Neuronal stem cell (in vitro differentiated cells): ENCODE results near the gene VMP1.

Source experiments
- DNase-seq: peaks from one replicate; pipeline ENCODE4 v3.0.0-alpha.2; 2013; ENCODE audit warnings: low spot score
- H2AFZ ChIP-seq: one replicate; pipeline ENCODE4 v1.6.1; 2013; ENCODE audit warnings: mild to moderate bottlenecking, low read length, inconsistent platforms
- H2AK5ac ChIP-seq: 2 replicates; pipeline ENCODE4 v1.6.1; 2013; ENCODE audit warnings: low read depth, mild to moderate bottlenecking, inconsistent platforms, low read length, moderate library complexity, mixed read lengths
- H2BK120ac ChIP-seq: 2 replicates; pipeline ENCODE4 v1.6.1; 2013; ENCODE audit warnings: low read depth, mild to moderate bottlenecking, inconsistent platforms, low read length, moderate library complexity, mixed read lengths
- H2BK12ac ChIP-seq: one replicate; pipeline ENCODE4 v1.6.1; 2013; ENCODE audit warnings: low read length, inconsistent platforms
- H2BK15ac ChIP-seq: 2 replicates; pipeline ENCODE4 v1.6.1; 2013; ENCODE audit warnings: mild to moderate bottlenecking, low read length, inconsistent platforms, mixed read lengths
- H2BK5ac ChIP-seq: one replicate; pipeline ENCODE4 v1.6.1; 2013; ENCODE audit warnings: inconsistent platforms, mild to moderate bottlenecking, low read length, moderate library complexity
- H3K14ac ChIP-seq: one replicate; pipeline ENCODE4 v1.6.1; 2013; ENCODE audit warnings: low read length, inconsistent platforms
- H3K18ac ChIP-seq: 2 replicates; pipeline ENCODE4 v1.6.1; 2013; ENCODE audit warnings: low read length, inconsistent platforms
- H3K23ac ChIP-seq: 2 replicates; pipeline ENCODE4 v1.6.1; 2013; ENCODE audit warnings: low read depth, mild to moderate bottlenecking, mixed read lengths, low read length, inconsistent platforms; ENCODE audit not compliant: poor library complexity
- H3K27ac ChIP-seq: replicated peaks from 3 replicates; pipeline ENCODE4 v1.5.1; 2013; ENCODE audit warnings: low read length, inconsistent platforms
- H3K27me3 ChIP-seq, 3 experiments: 2 replicates each; pipeline ENCODE4 v1.6.1; 2013; ENCODE audit warnings: low read length in 3 of 3, mild to moderate bottlenecking in 2 of 3, inconsistent platforms in 1 of 3, low read depth in 1 of 3, mixed read lengths in 1 of 3, moderate library complexity in 1 of 3; ENCODE audit not compliant: control insufficient read depth in 3 of 3, insufficient read depth in 3 of 3
- H3K36me3 ChIP-seq, 2 donors: replicated peaks in 1 of 2; 2 replicates each; pipeline ENCODE4 v1.6.1; 2013; ENCODE audit warnings: low read length in 2 of 2; ENCODE audit not compliant: control insufficient read depth in 2 of 2, insufficient read depth in 2 of 2
- H3K4ac ChIP-seq: 2 replicates; pipeline ENCODE4 v1.6.1; 2013; ENCODE audit warnings: inconsistent platforms, mild to moderate bottlenecking, low read length, moderate library complexity
- H3K4me1 ChIP-seq, 2 donors: 1 replicate in 1 of 2; 2 replicates in 1 of 2; pipeline ENCODE4 v1.6.1; 2013; ENCODE audit warnings: low read length in 2 of 2, low read depth in 1 of 2; ENCODE audit not compliant: control insufficient read depth in 2 of 2, insufficient read depth in 1 of 2
- H3K4me2 ChIP-seq: one replicate; pipeline ENCODE4 v1.6.1; 2013; ENCODE audit warnings: mild to moderate bottlenecking, low read length, inconsistent platforms; ENCODE audit not compliant: insufficient read depth, poor library complexity, severe bottlenecking
- H3K4me3 ChIP-seq, 2 donors: 2 replicates each; pipeline ENCODE4 v1.5.1; 2013; ENCODE audit warnings: low read length in 2 of 2, mild to moderate bottlenecking in 2 of 2, inconsistent platforms in 1 of 2, moderate library complexity in 1 of 2
- H3K79me1 ChIP-seq: one replicate; pipeline ENCODE4 v1.6.1; 2013; ENCODE audit warnings: low read depth, mild to moderate bottlenecking, inconsistent platforms, low read length, moderate library complexity
- H3K9ac ChIP-seq: one replicate; pipeline ENCODE4 v1.6.1; 2013; ENCODE audit warnings: mild to moderate bottlenecking, low read depth, low read length, inconsistent platforms; ENCODE audit not compliant: poor library complexity
- H3K9me3 ChIP-seq, 2 donors: replicated peaks in 1 of 2; 2 replicates each; pipeline versions ENCODE3 to v1.6.1; 2013; ENCODE audit warnings: low read length in 2 of 2, mild to moderate bottlenecking in 2 of 2, inconsistent platforms in 1 of 2, low read depth in 1 of 2, mixed read lengths in 1 of 2, moderate library complexity in 1 of 2; ENCODE audit not compliant: control insufficient read depth in 2 of 2, insufficient read depth in 1 of 2
- H4K8ac ChIP-seq: one replicate; pipeline ENCODE4 v1.6.1; 2013; ENCODE audit warnings: low read depth, mild to moderate bottlenecking, inconsistent platforms, low read length, moderate library complexity
- H4K91ac ChIP-seq: one replicate; pipeline ENCODE4 v1.6.1; 2013; ENCODE audit warnings: low read length, low read depth, mild to moderate bottlenecking, inconsistent platforms; ENCODE audit not compliant: poor library complexity
- WGBS, 2 donors: extraction: QIAGEN DNeasy Blood & Tissue Kit; methylation state at CpG; one replicate each; pipeline ENCODE4 v1.1.7; 2013; ENCODE audit warnings: missing lambda C conversion rate in 2 of 2, mixed read lengths in 1 of 2; ENCODE audit not compliant: insufficient read length in 2 of 2, insufficient replicate concordance in 1 of 2; ENCODE audit errors: extremely low coverage in 2 of 2; 5-methylcytosine and 5-hydroxymethylcytosine counted together

VMP1 gene

DNA sequence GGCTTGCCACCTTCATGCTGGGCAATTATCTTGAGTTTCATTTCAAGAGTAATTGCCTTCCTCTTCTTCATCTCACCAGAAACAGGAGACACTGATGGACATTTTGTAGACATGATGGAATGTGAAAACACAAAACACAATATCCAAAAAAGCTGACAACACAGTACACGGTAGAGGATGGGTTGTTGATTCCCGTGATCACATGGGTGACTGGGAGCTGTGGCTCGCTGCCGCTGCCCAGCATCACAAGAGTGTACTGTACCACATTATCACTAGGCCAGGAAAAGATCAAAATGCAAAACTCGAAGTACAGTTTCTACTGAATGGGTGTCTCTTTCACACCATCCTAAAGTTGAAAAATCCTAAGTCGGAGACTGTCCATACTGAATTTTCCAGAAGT is 7.7 kb upstream of the VMP1 start:
- DNase-seq = no peak
- WGBS, 2 donors = no CpG with 5 or more reads among the region's 6 CpGs

DNA sequence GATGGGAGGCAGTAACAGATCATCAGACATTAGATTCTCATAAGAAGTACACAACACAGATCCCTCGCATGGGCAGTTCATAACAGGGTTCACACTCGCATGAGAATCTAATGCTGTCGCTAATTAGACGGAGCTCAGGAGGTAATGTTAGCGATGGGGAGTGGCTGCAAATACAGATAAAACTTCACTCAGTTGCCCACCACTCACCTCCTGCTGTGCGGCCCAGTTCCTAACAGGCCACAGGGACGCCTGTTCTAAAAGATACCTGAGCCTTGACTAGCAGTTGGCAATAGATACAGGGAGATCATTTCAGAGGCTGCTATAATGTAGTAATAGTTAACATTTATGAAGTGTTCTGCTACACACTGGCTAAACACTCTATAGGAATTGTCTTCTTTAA is 5.2 kb upstream of the VMP1 start:
- H2BK120ac ChIP-seq = no peak overlapping the region
- no peak overlapping the region for H3K4me3 ChIP-seq
- H3K9ac ChIP-seq = no peak overlapping the region
- no peak overlapping the region for H3K14ac ChIP-seq
- no peak overlapping the region for H4K8ac ChIP-seq
- H4K91ac ChIP-seq = no peak overlapping the region
- no peak overlapping the region for H3K4me2 ChIP-seq
- peaks cover 0 to 2% of the 10 kb centered on the region in 2 donors for H3K9me3 ChIP-seq
- peaks cover 0 to 4% of the 10 kb centered on the region in 2 donors for H3K4me1 ChIP-seq
- H3K27ac ChIP-seq = no peak overlapping the region
- H2BK12ac ChIP-seq = no peak overlapping the region
- H3K4ac ChIP-seq = no peak overlapping the region
- no peak overlapping the region for H2BK15ac ChIP-seq
- H2BK5ac ChIP-seq = no peak overlapping the region
- H2AFZ ChIP-seq = no peak overlapping the region
- H3K18ac ChIP-seq = no peak overlapping the region
- H3K36me3 ChIP-seq = peaks cover 15 to 78% of the 10 kb centered on the region in 2 donors
- no peak overlapping the region for H3K23ac ChIP-seq
- H3K79me1 ChIP-seq = peaks cover 3% of the 10 kb centered on the region
- WGBS, 2 donors = no CpG with 5 or more reads among the region's 7 CpGs
- no peaks in the 10 kb centered on the region for H3K27me3 ChIP-seq
- DNase-seq = no peak
- H2AK5ac ChIP-seq = no peak overlapping the region

More for the DNA sequence above, 7.7 kb upstream of the VMP1 start:
- Histone ChIP-seq H3K4me2 (no peak overlapping the region), H2AK5ac (no peak overlapping the region), H4K8ac (no peak overlapping the region), H2BK120ac (no peak overlapping the region), H3K27me3 (no peaks in the 10 kb centered on the region), H3K4ac (no peak overlapping the region), H3K4me3 (no peak overlapping the region), H3K14ac (no peak overlapping the region), H2BK12ac (no peak overlapping the region), H2BK15ac (no peak overlapping the region), H3K4me1 (no peaks in the 10 kb centered on the region), H3K27ac (no peak overlapping the region), H4K91ac (no peak overlapping the region), H2AFZ (no peak overlapping the region), H2BK5ac (no peak overlapping the region), H3K18ac (no peak overlapping the region), H3K9me3 (peaks cover 0 to 2% of the 10 kb centered on the region in 2 donors), H3K9ac (no peak overlapping the region), H3K36me3 (peaks cover 26 to 92% of the 10 kb centered on the region in 2 donors), H3K23ac (no peak overlapping the region), H3K79me1 (no peaks in the 10 kb centered on the region)

DNA sequence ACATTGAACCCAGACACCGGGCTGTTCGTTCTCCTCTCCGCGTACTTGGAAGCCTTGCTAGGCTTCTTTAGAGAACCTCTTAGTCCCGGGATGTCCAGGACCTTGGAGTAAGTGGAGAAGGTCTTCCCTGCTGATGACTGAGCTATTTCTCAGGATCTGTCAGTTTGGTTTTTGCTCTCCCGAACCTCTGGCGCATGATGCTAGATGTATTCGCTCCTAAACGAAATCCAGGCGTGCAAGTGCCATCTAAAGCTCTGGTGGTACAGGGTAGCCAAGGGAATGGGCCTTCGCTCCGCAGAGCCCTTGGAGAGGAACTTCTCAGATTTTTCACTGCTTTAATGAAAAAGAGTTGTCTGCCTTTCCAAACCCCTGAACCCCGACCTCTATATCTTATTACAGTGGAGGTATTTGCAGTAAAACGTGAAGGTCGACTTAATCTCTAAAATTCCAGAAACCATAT is 547 bp downstream of the VMP1 start:
- Histone ChIP-seq H3K9ac (peak overlapping the region; percentile 82), H2BK5ac (no peak overlapping the region), H3K9me3 (no peaks in the 10 kb centered on the region), H3K27me3 (no peaks in the 10 kb centered on the region), H3K4ac (no peak overlapping the region), H3K4me2 (peak overlapping the region; percentile 82), H3K79me1 (peaks cover 7% of the 10 kb centered on the region), H2BK120ac (no peak overlapping the region), H3K14ac (no peak overlapping the region), H3K18ac (peak overlapping the region; percentile 44), H4K91ac (no peak overlapping the region), H3K4me1 (peaks cover 4 to 9% of the 10 kb centered on the region in 2 donors), H2AK5ac (no peak overlapping the region), H4K8ac (no peak overlapping the region), H3K4me3 (peak overlapping the region; percentile 86 to 87), H3K23ac (no peak overlapping the region), H2AFZ (peak overlapping the region; percentile 91), H3K27ac (peak overlapping the region; percentile 62), H2BK15ac (no peak overlapping the region), H3K36me3 (peaks cover 0 to 24% of the 10 kb centered on the region in 2 donors), H2BK12ac (no peak overlapping the region)
- DNase-seq = peak; percentile 24
- WGBS, 2 donors = no CpG with 5 or more reads among the region's 15 CpGs

DNA sequence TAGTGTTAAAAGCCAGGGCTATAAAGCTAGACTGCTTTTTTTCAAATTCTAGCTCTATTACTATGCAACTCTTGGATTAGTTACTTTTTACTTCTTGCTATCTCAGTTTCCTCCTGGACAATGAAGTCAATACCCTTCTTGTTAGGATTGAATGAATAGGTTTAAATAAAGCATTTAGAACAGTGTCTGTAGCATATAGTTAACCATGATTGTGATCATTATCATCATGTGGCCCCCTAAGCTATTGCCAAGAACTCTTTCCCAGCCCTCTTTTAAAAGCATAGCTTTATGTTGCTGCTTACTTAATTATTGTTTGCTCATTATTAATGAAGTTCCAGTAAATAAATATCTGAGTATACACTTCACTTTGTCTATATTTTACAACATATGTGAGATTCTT is 4.5 kb downstream of the VMP1 start:
- H3K4me1 ChIP-seq = peaks cover 0 to 9% of the 10 kb centered on the region in 2 donors
- H3K9me3 ChIP-seq = no peaks in the 10 kb centered on the region
- no peak overlapping the region for H2BK12ac ChIP-seq
- no peak overlapping the region for H2BK5ac ChIP-seq
- no peak overlapping the region for H3K23ac ChIP-seq
- no peak overlapping the region for H3K18ac ChIP-seq
- H4K8ac ChIP-seq = no peak overlapping the region
- H2BK15ac ChIP-seq = no peak overlapping the region
- no peak overlapping the region for H2AFZ ChIP-seq
- H4K91ac ChIP-seq = no peak overlapping the region
- no peak overlapping the region for H2AK5ac ChIP-seq
- peaks cover 4% of the 10 kb centered on the region for H3K79me1 ChIP-seq
- no peak overlapping the region for H3K9ac ChIP-seq
- no peaks in the 10 kb centered on the region for H3K36me3 ChIP-seq
- no peak overlapping the region for H2BK120ac ChIP-seq
- no peak overlapping the region for H3K4ac ChIP-seq
- H3K14ac ChIP-seq = no peak overlapping the region
- H3K4me2 ChIP-seq = no peak overlapping the region
- H3K27me3 ChIP-seq = no peaks in the 10 kb centered on the region
- no peak overlapping the region for H3K4me3 ChIP-seq
- DNase-seq = no peak
- H3K27ac ChIP-seq = no peak overlapping the region
